ENCODE measurements around the gene JHY.

The JHY gene

GRCh38 chr11:122938557-122938956 is 56.0 kb downstream of the JHY start:
- Histone ChIP-seq H3K9me3 (ENCODE audit: insufficient read depth, low read length) (no peaks in the 10 kb centered on the region), H3K4me3 (ENCODE audit: insufficient read length, low read depth) (no peak overlapping the region), H3K9ac (ENCODE audit: insufficient read length, low read depth) (no peak overlapping the region), H3K4me1 (ENCODE audit: insufficient read depth, insufficient read length) (no peaks in the 10 kb centered on the region), H3K36me3 (ENCODE audit: insufficient read depth, insufficient read length, low read length) (no peaks in the 10 kb centered on the region), H3K27me3 (ENCODE audit: insufficient read depth, insufficient read length) (no peaks in the 10 kb centered on the region)
- TF ChIP-seq YY1 (IDR thresholded peaks at IDR 0.05; ENCODE audit: insufficient read depth, insufficient read length): no peak
- TF ChIP-seq SUZ12 (IDR thresholded peaks at IDR 0.05; ENCODE audit: extremely low read depth, insufficient read depth, insufficient read length): no peak
- TF ChIP-seq ZNF274 (IDR thresholded peaks at IDR 0.05; ENCODE audit: low read depth, low read length): no peak
- no peak for DNase-seq (ENCODE audit: low read depth, low spot score)

DNA sequence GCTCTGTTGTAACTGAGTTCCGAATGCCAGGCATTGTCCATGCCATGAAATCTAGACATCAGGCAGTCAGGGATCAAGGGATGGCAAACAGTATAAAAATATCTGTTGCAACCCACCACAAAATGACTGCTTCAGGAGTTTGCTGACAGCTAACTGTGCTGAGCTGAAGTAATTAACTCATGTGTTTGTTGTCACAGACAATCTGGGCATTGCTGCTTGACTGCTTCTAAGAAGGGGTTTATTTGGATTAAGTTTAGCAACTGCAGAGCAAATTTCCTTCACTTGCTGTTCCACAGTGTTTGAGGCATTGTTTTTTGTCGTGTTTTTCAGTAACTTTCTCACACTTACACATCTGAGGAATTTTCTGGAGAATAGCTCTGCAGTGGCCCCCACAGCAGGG is 68.7 kb downstream of the JHY start:
- Histone ChIP-seq H3K36me3 (ENCODE audit: insufficient read depth, insufficient read length, low read length) (no peaks in the 10 kb centered on the region), H3K9ac (ENCODE audit: insufficient read length, low read depth) (no peak overlapping the region), H3K4me1 (ENCODE audit: insufficient read depth, insufficient read length) (no peaks in the 10 kb centered on the region), H3K9me3 (ENCODE audit: insufficient read depth, low read length) (no peaks in the 10 kb centered on the region), H3K4me3 (ENCODE audit: insufficient read length, low read depth) (no peak overlapping the region), H3K27me3 (ENCODE audit: insufficient read depth, insufficient read length) (no peaks in the 10 kb centered on the region)
- no peak for DNase-seq (ENCODE audit: low read depth, low spot score)
- TF ChIP-seq ZNF274 (IDR thresholded peaks at IDR 0.05; ENCODE audit: low read depth, low read length): no peak

DNA sequence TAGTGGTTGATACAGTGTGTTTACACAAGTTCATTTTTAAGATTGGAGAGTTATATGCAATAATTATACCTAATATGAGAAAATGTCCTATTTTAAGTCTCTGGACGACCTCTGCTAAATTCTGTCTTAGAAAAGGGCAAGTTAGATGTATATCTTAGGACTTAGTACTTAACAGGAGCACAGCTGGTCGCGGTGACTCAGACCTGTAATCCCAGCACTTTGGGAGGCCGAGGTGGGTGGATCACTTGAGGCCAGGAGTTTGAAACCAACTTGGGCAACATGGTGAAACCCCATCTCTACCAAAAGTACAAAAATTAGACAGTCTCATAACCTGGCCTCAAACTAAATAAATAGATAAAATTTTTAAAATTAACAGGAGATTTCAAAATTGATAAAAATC is 71.9 kb downstream of the JHY start:
- no peaks in the 10 kb centered on the region for H3K9me3 ChIP-seq (ENCODE audit: insufficient read depth, low read length)
- no peak overlapping the region for H3K4me3 ChIP-seq (ENCODE audit: insufficient read length, low read depth)
- no peaks in the 10 kb centered on the region for H3K27me3 ChIP-seq (ENCODE audit: insufficient read depth, insufficient read length)
- no peak overlapping the region for H3K9ac ChIP-seq (ENCODE audit: insufficient read length, low read depth)
- DNase-seq (ENCODE audit: low read depth, low spot score): no peak
- TF ChIP-seq SUZ12 (IDR thresholded peaks at IDR 0.05; ENCODE audit: extremely low read depth, insufficient read depth, insufficient read length): no peak
- TF ChIP-seq YY1 (IDR thresholded peaks at IDR 0.05; ENCODE audit: insufficient read depth, insufficient read length): no peak
- no peak for TF ChIP-seq ZNF274 (IDR thresholded peaks at IDR 0.05; ENCODE audit: low read depth, low read length)
- no peaks in the 10 kb centered on the region for H3K4me1 ChIP-seq (ENCODE audit: insufficient read depth, insufficient read length)
- H3K36me3 ChIP-seq (ENCODE audit: insufficient read depth, insufficient read length, low read length): no peaks in the 10 kb centered on the region

DNA sequence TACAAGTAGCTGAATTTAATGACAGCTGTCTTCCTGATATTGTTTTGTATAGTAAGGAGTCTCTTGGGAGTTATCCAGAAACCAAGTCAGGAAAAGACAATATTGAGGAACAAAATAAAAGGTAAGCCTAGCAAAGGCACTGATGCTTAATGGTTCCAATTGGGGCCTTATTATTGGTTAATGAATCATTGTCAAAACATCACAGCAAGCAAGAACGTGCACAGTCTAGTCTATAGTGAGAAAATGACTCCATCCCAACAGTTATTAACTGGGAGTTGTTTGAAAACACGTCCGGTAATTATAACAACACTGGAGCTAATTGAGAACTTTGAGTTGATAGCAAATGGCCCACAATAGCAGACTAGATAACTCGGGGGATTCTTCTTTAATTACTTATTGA is 81.4 kb downstream of the JHY start:
- no peaks in the 10 kb centered on the region for H3K4me1 ChIP-seq (ENCODE audit: insufficient read depth, insufficient read length)
- H3K9me3 ChIP-seq (ENCODE audit: insufficient read depth, low read length): no peaks in the 10 kb centered on the region
- no peak overlapping the region for H3K9ac ChIP-seq (ENCODE audit: insufficient read length, low read depth)
- H3K4me3 ChIP-seq (ENCODE audit: insufficient read length, low read depth): no peak overlapping the region
- H3K36me3 ChIP-seq (ENCODE audit: insufficient read depth, insufficient read length, low read length): no peaks in the 10 kb centered on the region
- no peak for TF ChIP-seq ZNF274 (IDR thresholded peaks at IDR 0.05; ENCODE audit: low read depth, low read length)
- no peak for TF ChIP-seq YY1 (IDR thresholded peaks at IDR 0.05; ENCODE audit: insufficient read depth, insufficient read length)
- TF ChIP-seq SUZ12 (IDR thresholded peaks at IDR 0.05; ENCODE audit: extremely low read depth, insufficient read depth, insufficient read length): no peak
- no peak for DNase-seq (ENCODE audit: low read depth, low spot score)
- H3K27me3 ChIP-seq (ENCODE audit: insufficient read depth, insufficient read length): peaks cover 6% of the 10 kb centered on the region

GRCh38 chr11:122976061-122976733 is 93.6 kb downstream of the JHY start:
- peaks cover 89% of the 10 kb centered on the region for H3K27me3 ChIP-seq (ENCODE audit: insufficient read depth, insufficient read length)
- TF ChIP-seq SUZ12 (IDR thresholded peaks at IDR 0.05; ENCODE audit: extremely low read depth, insufficient read depth, insufficient read length) (no peak), YY1 (IDR thresholded peaks at IDR 0.05; ENCODE audit: insufficient read depth, insufficient read length) (no peak)

GRCh38 chr11:122976734-122977469 is 94.3 kb downstream of the JHY start:
- Histone ChIP-seq H3K36me3 (ENCODE audit: insufficient read depth, insufficient read length, low read length) (no peaks in the 10 kb centered on the region), H3K27me3 (ENCODE audit: insufficient read depth, insufficient read length) (peaks cover 96% of the 10 kb centered on the region), H3K4me3 (ENCODE audit: insufficient read length, low read depth) (peak overlapping the region; percentile 26), H3K9me3 (ENCODE audit: insufficient read depth, low read length) (no peaks in the 10 kb centered on the region), H3K4me1 (ENCODE audit: insufficient read depth, insufficient read length) (no peaks in the 10 kb centered on the region), H3K9ac (ENCODE audit: insufficient read length, low read depth) (peak overlapping the region; percentile 50)
- TF ChIP-seq SUZ12 (IDR thresholded peaks at IDR 0.05; ENCODE audit: extremely low read depth, insufficient read depth, insufficient read length) (peak; percentile 37), ZNF274 (IDR thresholded peaks at IDR 0.05; ENCODE audit: low read depth, low read length) (no peak), YY1 (IDR thresholded peaks at IDR 0.05; ENCODE audit: insufficient read depth, insufficient read length) (no peak)
- DNase-seq (ENCODE audit: low read depth, low spot score): no peak

More at GRCh38 chr11:122976061-122976733, 93.6 kb downstream of the JHY start:
- no peak for DNase-seq (ENCODE audit: low read depth, low spot score)
- no peaks in the 10 kb centered on the region for H3K36me3 ChIP-seq (ENCODE audit: insufficient read depth, insufficient read length, low read length)
- no peak overlapping the region for H3K9ac ChIP-seq (ENCODE audit: insufficient read length, low read depth)
- peak overlapping the region; percentile 26 for H3K4me3 ChIP-seq (ENCODE audit: insufficient read length, low read depth)
- no peaks in the 10 kb centered on the region for H3K4me1 ChIP-seq (ENCODE audit: insufficient read depth, insufficient read length)
- H3K9me3 ChIP-seq (ENCODE audit: insufficient read depth, low read length): no peaks in the 10 kb centered on the region

- Histone ChIP-seq H3K9me3 (ENCODE audit: insufficient read depth, low read length) (no peaks in the 10 kb centered on the region), H3K9ac (ENCODE audit: insufficient read length, low read depth) (peak overlapping the region; percentile 50), H3K4me1 (ENCODE audit: insufficient read depth, insufficient read length) (no peaks in the 10 kb centered on the region), H3K4me3 (ENCODE audit: insufficient read length, low read depth) (peak overlapping the region; percentile 26), H3K27me3 (ENCODE audit: insufficient read depth, insufficient read length) (peaks cover 100% of the 10 kb centered on the region), H3K36me3 (ENCODE audit: insufficient read depth, insufficient read length, low read length) (no peaks in the 10 kb centered on the region)
- no peak for TF ChIP-seq ZNF274 (IDR thresholded peaks at IDR 0.05; ENCODE audit: low read depth, low read length)
- TF ChIP-seq SUZ12 (IDR thresholded peaks at IDR 0.05; ENCODE audit: extremely low read depth, insufficient read depth, insufficient read length): peak; percentile 67
- no peak for TF ChIP-seq YY1 (IDR thresholded peaks at IDR 0.05; ENCODE audit: insufficient read depth, insufficient read length)
- no peak for DNase-seq (ENCODE audit: low read depth, low spot score)
These were observed 95.1 kb downstream of the JHY start for GRCh38 chr11:122977470-122978298.
